Body of pancreas (tissue), 4 donors: Measurements from ENCODE around the gene PDE7B. TPM values are rescaled to one million over a fixed set of nuclear protein-coding genes. Genes with fewer than 3 reads are reported as not detected.
A peak's percentile ranks its signal among the peaks of the same experiment; 100 is the strongest.

Experiments used
- ATAC-seq: fragments of 150-250 bp; one replicate; pipeline ENCODE4 v1.9.1; 2016
- DNase-seq, 4 donors: peaks; one replicate each; pipeline ENCODE4 v3.0.0-alpha.2; 2019
- H3K27ac ChIP-seq, 4 donors: fragments of 200-600 bp; sonication (generic); 1 replicate in 3 of 4; 2 replicates in 1 of 4; pipeline versions ENCODE4 v1.5.1 to v1.6.1; 2016 to 2019; ENCODE audit warnings: mild to moderate bottlenecking in 1 of 4, mixed read lengths in 1 of 4, moderate library complexity in 1 of 4
- H3K27me3 ChIP-seq, 2 donors: fragments of 200-600 bp; sonication (generic); one replicate each; pipeline ENCODE4 v1.6.0; 2016; ENCODE audit warnings: mild to moderate bottlenecking in 1 of 2
- H3K36me3 ChIP-seq, 2 donors: fragments of 200-600 bp; sonication (generic); replicated peaks in 1 of 2; 2 replicates each; pipeline ENCODE4 v1.5.1; 2016; ENCODE audit warnings: low read depth in 2 of 2; ENCODE audit not compliant: insufficient read depth in 1 of 2
- H3K4me1 ChIP-seq: fragments of 200-600 bp; sonication (generic); one replicate; pipeline ENCODE4 v1.6.0; 2016
- H3K4me3 ChIP-seq, 2 donors: fragments of 200-600 bp; sonication (generic); 1 replicate in 1 of 2; 2 replicates in 1 of 2; pipeline ENCODE4 v1.5.1; 2016 to 2019
- H3K9me3 ChIP-seq, 3 donors: fragments of 200-600 bp; sonication (generic); 1 replicate in 2 of 3; 2 replicates in 1 of 3; pipeline ENCODE4 v1.5.1; 2016
- CTCF ChIP-seq, 7 experiments: fragments of 450-650 bp in 4 of 7; fragments of 200-600 bp in 3 of 7; sonication (generic) in 3 of 7; IDR thresholded peaks; one replicate each; pipeline ENCODE4 v1.5.1; 2016 to 2019; ENCODE audit warnings: antibody characterized with exemption in 7 of 7
- POLR2A ChIP-seq, 3 donors: fragments of 450-650 bp; IDR thresholded peaks; one replicate each; pipeline ENCODE4 v1.6.1; 2016; ENCODE audit warnings: antibody characterized with exemption in 3 of 3, mild to moderate bottlenecking in 2 of 3
- WGBS, 2 donors: methylation state at CpG; one replicate each; pipeline ENCODE4 v1.1.5; 2017; 5-methylcytosine and 5-hydroxymethylcytosine counted together
- intact Hi-C: fragments of 100-400 bp; cut with DNase I; formaldehyde crosslinking; loops from one replicate; pipeline ENCODE4 v1.15.1; 2023
- total RNA-seq, 2 donors: library from RNA; depleted of rRNA; stranded (reverse); fragments of >200 nt; gene quantifications; one replicate each; pipeline ENCODE4 v1.1.0, GENCODE V29; 2016

PDE7B gene
- total RNA-seq, 2 donors from 2014 or later, result 1.0 to 2.3 TPM

- no peaks in the 10 kb centered on the region for H3K27me3 ChIP-seq
- H3K9me3 ChIP-seq, result no peaks in the 10 kb centered on the region
- no peak overlapping the region for H3K27ac ChIP-seq
- peaks cover 12% of the 10 kb centered on the region for H3K4me1 ChIP-seq
- H3K4me3 ChIP-seq, result no peak overlapping the region
- H3K36me3 ChIP-seq, result no peaks in the 10 kb centered on the region
- intact Hi-C loops, result no loop called here
- TF ChIP-seq POLR2A (IDR thresholded peaks at IDR 0.05) (no peak), CTCF (IDR thresholded peaks at IDR 0.05) (no peak)
- no peak for DNase-seq
- 86 to 87% methylated on average over 7 of the region's 7 CpGs for WGBS, 2 donors
- ATAC-seq, result no peak
Observed at GRCh38 chr6:136153707-136154375, 302.3 kb downstream of the PDE7B start.

- Histone ChIP-seq H3K36me3 (no peaks in the 10 kb centered on the region), H3K27me3 (no peaks in the 10 kb centered on the region), H3K4me3 (no peak overlapping the region), H3K27ac (no peak overlapping the region), H3K9me3 (no peaks in the 10 kb centered on the region), H3K4me1 (peaks cover 22% of the 10 kb centered on the region)
- DNase-seq (no peak), ATAC-seq (no peak)
- TF ChIP-seq CTCF (IDR thresholded peaks at IDR 0.05), result no peak
- no peak for TF ChIP-seq POLR2A (IDR thresholded peaks at IDR 0.05)
- intact Hi-C loops, result no loop called here
Observed at GRCh38 chr6:136155191-136155590, 303.7 kb downstream of the PDE7B start.

- Histone ChIP-seq H3K27me3 (no peaks in the 10 kb centered on the region), H3K27ac (no peak overlapping the region), H3K4me3 (no peak overlapping the region), H3K9me3 (no peaks in the 10 kb centered on the region), H3K4me1 (peaks cover 22% of the 10 kb centered on the region), H3K36me3 (no peaks in the 10 kb centered on the region)
- no peak for ATAC-seq
- WGBS, 2 donors, result 93 to 94% methylated on average over 5 of the region's 5 CpGs
- intact Hi-C loops, result no loop called here
- TF ChIP-seq POLR2A (IDR thresholded peaks at IDR 0.05), result no peak
- TF ChIP-seq CTCF (IDR thresholded peaks at IDR 0.05), result no peak
- no peak for DNase-seq
Observed at GRCh38 chr6:136157743-136158142, 306.2 kb downstream of the PDE7B start.

- TF ChIP-seq CTCF (IDR thresholded peaks at IDR 0.05) (peak in 1 of 7 experiments; percentile 20), POLR2A (IDR thresholded peaks at IDR 0.05) (no peak)
- DNase-seq (peak; percentile 59 to 80 (median 76)), ATAC-seq (peak; percentile 88)
- WGBS, 2 donors, result 22 to 25% methylated on average over 4 of the region's 4 CpGs
- no peaks in the 10 kb centered on the region for H3K36me3 ChIP-seq
- H3K27ac ChIP-seq, result peak overlapping the region in 1 of 4 donors; percentile 9
- H3K27me3 ChIP-seq, result no peaks in the 10 kb centered on the region
- peaks cover 22% of the 10 kb centered on the region for H3K4me1 ChIP-seq
- no peak overlapping the region for H3K4me3 ChIP-seq
- intact Hi-C loops, result no loop called here
- no peaks in the 10 kb centered on the region for H3K9me3 ChIP-seq
Observed at GRCh38 chr6:136158387-136158821, 306.9 kb downstream of the PDE7B start.

- no peak for ATAC-seq
- Histone ChIP-seq H3K27me3 (no peaks in the 10 kb centered on the region), H3K36me3 (no peaks in the 10 kb centered on the region), H3K27ac (no peak overlapping the region), H3K4me3 (no peak overlapping the region), H3K9me3 (no peaks in the 10 kb centered on the region), H3K4me1 (peaks cover 22% of the 10 kb centered on the region)
- 60 to 75% methylated on average over 2 of the region's 2 CpGs for WGBS, 2 donors
- TF ChIP-seq POLR2A (IDR thresholded peaks at IDR 0.05) (no peak), CTCF (IDR thresholded peaks at IDR 0.05) (no peak)
- intact Hi-C loops, result no loop called here
- DNase-seq, result no peak
Observed at GRCh38 chr6:136158971-136159370, 307.5 kb downstream of the PDE7B start.
